GM12874 (cell line): ENCODE measurements around the gene LITAF.

Experiments
- TF ChIP-seq, protein P1 (sequence below): IDR thresholded peaks from 2 replicates; pipeline ENCODE4 v1.5.1; 2011; ENCODE audit warnings: low read depth, mild to moderate bottlenecking, control low read depth, low read length, moderate library complexity; ENCODE audit not compliant: insufficient read depth

Gene LITAF

DNA sequence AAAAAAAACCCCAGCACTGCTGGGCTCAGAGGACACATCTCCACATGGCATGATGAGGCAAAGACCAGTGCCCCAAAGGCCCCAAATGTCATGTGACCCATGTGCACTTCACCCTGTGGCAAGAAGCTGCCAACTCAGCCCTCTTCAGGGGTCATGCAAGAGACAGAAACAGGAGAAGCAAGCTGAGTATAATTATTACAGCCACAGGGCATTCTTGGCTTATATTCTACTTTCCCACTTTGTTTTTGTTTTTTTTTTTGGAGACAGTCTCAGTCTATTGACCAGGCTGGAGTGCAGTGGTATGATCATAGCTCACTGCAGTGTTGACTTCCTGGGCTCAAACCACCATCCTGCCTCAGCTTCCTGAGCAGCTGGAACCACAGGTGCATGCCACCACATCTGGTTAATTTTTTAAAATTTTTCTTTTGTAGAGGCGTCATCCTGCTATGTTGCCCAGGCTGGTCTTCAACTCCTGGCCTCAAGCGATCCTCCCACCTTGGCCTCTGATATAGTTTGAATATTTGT, 32.7 kb upstream of the LITAF start:
- TF ChIP-seq, protein P1, sequence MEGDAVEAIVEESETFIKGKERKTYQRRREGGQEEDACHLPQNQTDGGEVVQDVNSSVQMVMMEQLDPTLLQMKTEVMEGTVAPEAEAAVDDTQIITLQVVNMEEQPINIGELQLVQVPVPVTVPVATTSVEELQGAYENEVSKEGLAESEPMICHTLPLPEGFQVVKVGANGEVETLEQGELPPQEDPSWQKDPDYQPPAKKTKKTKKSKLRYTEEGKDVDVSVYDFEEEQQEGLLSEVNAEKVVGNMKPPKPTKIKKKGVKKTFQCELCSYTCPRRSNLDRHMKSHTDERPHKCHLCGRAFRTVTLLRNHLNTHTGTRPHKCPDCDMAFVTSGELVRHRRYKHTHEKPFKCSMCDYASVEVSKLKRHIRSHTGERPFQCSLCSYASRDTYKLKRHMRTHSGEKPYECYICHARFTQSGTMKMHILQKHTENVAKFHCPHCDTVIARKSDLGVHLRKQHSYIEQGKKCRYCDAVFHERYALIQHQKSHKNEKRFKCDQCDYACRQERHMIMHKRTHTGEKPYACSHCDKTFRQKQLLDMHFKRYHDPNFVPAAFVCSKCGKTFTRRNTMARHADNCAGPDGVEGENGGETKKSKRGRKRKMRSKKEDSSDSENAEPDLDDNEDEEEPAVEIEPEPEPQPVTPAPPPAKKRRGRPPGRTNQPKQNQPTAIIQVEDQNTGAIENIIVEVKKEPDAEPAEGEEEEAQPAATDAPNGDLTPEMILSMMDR = no peak

DNA sequence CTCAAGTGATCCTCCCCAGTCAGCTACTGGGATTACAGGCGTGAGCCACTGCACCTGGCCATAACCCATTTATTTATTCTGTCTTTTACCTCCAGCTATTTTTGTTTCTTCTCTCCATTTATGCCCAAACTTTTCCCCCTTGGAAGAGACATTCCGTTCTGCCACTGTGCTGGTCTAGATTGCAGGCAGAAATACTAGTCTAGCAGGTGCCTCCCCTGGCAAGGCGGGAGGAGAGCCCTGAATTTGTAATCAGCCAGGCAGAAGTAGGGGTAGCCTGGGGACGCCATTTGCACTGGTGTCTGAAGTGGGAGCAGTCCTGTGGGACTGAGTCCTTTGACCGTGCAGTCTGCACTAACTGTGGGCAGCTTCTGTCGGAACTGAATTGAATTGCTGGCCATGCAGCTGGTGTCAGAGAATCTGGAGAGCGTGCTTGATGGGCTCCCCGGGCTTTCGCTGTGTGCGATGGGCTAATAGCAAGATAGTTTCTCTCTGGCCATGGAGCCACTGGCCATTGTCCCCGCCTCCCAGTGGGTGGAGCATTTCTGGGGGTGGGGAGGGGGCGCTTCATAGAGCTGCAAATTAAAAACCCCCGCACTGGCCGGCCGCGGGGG, 31.5 kb upstream of the LITAF start:
- TF ChIP-seq, protein P1 = no peak

GRCh38 chr16:11615748-11616447, 29.2 kb upstream of the LITAF start:
- TF ChIP-seq, protein P1 = no peak

DNA sequence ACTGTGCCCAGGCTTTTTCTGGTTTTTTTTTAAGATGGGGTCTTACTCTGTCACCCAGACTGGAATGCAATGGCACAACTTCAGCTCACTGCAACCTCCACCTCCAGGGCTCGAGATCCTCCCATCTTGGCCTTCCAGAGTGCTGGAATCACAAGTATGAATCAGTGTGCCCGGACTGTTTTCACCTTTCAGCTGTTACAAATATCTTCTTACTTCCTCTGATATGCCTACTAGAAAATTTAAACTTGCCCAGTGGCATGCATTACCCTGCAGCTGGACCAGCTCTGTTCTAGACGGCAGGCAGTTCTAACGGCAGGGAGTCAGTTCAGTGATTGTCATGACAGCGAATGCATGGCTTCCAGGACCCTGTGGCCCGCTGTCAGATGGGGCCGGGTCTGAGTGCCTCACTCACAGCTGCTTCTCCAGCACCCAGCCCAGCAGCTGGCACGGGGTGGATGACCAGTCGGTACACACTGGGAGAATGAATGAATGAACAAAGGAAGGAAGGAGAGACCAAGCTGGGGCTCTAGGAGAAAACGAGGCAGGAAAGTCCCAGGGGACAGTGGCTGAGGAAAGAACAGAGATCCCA, 28.0 kb upstream of the LITAF start:
- TF ChIP-seq, protein P1 = no peak

- TF ChIP-seq, protein P1 = no peak
Measured at GRCh38 chr16:11613381-11614303, 26.9 kb upstream of the LITAF start.

DNA sequence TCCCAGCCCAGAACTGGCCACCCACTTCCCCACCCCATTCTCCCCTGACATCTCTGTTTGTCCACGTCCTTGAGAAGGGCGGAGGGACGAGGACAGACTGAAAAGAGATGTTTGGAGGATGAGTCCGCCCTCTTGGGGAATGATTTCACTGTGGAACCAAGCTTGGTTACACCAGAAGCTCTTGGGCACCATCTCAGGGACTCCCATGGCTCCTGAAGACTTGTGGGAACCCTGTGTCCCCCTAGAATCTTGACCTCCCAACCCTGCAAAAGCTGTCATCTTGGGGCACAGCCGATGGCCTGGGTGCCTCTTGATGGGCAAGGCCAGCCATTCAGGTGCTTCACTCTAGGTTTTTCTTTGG, 25.9 kb upstream of the LITAF start:
- TF ChIP-seq, protein P1 = no peak
